NCI-H187 treated with DMSO at 0.1 percent for 48 hours (cell line): ENCODE data around the gene FGF7.
"Not testable (repeated sequence)": the region's sequence is repeated elsewhere in the genome, so short reads cannot be mapped to it uniquely, and the experiment has no call there.

Source experiments
- DNase-seq: peaks from one replicate; lab custom pipeline; 2025; lab: John Stamatoyannopoulos, UW

Gene FGF7

DNA sequence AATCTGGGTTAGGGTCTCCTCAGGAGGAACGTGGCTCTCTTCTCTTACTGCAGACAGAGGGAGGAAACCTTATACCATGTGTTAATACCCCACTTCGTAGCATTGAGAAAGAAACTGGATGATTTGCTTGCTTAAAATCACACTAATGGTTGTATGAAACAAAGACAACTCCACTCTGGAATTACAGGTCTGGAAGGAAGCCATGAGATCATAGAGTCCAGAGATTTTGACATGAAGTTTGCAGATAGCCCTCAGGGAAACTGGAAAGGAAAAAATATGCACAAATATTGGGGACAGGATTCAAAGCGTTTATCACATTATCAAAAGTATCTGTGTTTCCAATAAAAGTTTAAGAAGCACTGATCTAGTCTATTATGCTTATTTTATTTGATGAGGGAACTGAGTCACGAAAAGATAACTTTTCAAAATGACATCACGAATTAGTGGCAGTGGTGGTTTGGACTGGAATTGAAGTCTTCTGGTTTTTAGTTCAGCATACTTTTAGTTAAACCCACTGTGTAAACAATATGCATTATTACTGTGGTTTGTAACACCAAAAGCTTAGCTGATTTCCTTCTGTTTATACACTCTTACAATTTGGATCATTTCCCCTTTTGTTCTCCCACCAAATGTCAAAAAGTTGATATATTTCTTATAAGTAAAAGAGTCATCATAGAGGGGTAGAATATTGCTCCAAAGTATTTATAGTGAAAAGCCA lies 16.8 kb downstream of the FGF7 start:
- no peak for DNase-seq

GRCh38 chr15:49441356-49441755 lies 18.3 kb downstream of the FGF7 start:
- no peak for DNase-seq

DNA sequence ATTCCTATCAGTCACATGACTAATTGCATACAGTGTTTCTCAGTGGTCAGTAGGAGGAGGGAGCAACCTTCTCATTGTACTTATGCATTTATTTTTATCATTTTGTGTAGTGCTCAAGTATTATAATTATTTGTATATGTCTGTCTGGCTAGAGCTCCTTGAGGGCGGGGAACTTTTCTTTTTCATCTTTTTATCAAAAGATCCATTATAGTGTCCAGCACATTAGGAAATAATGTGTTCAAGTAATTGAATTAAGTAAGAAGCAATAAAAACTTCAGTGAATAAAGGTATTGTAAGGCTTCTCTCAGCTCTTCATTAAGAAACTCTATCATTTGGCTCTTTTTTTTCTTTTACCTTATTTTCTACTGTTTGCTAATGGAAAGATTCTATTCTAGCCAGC lies 18.8 kb downstream of the FGF7 start:
- DNase-seq, result no peak

DNA sequence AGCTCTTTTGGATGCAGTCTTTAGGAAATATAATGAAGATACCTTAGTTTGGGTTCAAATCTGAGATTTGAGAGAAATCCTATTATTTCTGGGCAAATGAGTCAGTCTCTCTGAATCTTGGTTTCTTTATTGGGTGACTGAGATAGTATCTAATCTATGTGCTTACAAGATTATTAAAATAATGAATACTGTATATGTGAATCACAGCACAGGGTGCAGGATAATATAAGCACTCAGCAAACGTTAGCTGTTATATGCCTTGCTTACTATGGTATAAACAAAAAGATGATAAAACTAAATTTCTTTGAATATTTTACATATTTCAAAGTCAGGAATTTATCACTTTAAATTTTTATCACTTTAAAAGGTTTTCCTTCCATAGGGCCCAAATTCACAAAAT lies 29.6 kb downstream of the FGF7 start:
- no peak for DNase-seq

GRCh38 chr15:49456166-49456565 lies 33.1 kb downstream of the FGF7 start:
- no peak for DNase-seq

GRCh38 chr15:49458145-49458544 lies 35.1 kb downstream of the FGF7 start:
- DNase-seq, result no peak

DNA sequence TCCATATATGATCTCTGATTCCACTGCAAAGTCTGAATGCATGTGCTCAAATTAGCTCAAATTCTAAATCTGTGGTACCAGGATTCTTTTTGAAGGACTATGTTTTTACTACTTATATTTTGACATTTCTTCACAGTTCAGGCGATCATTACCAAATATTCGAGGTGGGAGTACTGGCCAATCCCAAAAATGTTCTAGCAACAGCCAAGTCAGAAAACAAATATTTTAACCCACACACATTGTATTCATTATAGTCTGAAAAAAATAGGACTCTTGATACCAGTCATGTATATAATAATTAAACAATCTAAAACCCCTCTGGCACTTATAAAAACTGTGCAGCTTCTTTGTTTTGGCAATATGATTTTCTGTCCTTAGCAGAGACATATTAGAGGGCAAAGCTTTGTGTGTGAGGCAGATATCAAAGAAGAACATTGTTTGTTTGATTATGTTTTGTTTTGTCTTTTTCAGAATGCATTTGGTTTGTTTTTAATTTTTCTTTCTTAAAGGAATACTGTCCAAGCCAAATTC lies 37.4 kb downstream of the FGF7 start:
- DNase-seq, result no peak

GRCh38 chr15:49462232-49462844 lies 39.3 kb downstream of the FGF7 start:
- DNase-seq, result no peak

GRCh38 chr15:49464522-49464921 lies 41.5 kb downstream of the FGF7 start:
- no peak for DNase-seq

DNA sequence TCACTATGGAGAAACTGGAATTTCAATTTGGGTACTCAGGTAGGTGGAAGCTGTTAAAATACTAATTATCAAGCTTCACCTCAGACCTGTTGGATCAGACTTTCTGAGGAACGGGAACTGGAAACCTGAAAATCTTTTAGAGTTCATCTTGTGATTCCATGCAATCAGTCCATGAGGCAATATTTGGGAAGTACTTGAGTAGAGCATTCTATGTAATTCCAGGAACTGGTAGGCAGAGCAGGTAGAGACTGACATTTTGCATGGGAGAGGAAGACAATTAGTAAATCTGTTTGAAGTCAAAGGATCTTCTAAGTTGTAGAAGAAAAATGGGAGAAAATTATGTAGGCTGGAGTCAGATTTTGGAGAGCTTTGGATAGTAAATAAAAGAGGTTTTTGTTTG lies 43.1 kb downstream of the FGF7 start:
- DNase-seq, result no peak

- DNase-seq, result no peak
These were observed 44.9 kb downstream of the FGF7 start for GRCh38 chr15:49467746-49468480.

- DNase-seq, result no peak
These were observed 45.4 kb downstream of the FGF7 start for GRCh38 chr15:49468481-49468839.

DNA sequence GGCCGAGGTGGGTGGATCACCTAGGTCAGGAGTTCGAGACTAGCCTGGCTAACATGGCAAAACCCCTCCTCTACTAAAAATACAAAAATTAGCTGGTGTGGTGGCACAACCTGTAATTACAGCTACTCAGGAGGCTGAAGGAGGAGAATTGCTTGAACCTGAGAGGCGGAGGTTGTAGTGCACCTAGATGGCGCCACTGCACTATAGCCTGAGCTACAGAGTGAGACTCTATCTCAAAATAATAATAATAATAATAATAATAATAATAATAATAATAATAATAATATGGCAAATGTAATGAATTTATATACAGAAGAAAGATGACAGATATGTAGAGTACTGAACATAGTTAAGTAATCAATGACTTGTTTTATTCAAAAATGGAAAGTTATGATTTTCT lies 48.2 kb downstream of the FGF7 start:
- DNase-seq, result not testable (repeated sequence)

- no peak for DNase-seq
These were observed 48.7 kb downstream of the FGF7 start for GRCh38 chr15:49471733-49472132.

GRCh38 chr15:49472338-49472737 lies 49.3 kb downstream of the FGF7 start:
- no peak for DNase-seq

GRCh38 chr15:49473031-49473430 lies 50.0 kb downstream of the FGF7 start:
- DNase-seq, result no peak

DNA sequence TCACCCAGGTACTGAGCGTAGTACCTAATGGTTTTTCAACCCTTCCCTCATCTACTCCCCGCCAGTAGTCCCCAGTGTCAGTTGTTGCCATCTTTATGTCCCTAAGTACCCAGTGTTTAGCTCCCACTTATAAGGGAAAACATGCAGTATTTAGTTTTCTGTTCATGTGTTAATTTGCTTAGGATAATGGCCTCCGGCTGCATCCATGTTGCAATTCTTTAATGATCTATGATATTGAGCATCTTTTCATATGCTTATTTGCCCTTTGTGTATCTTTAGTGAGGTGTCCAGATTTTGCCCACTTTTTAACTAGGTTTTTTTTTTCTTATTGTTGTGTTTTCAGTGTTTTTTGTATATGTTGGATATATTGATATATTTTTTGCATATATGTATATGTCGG lies 55.0 kb downstream of the FGF7 start:
- not testable (repeated sequence) for DNase-seq

GRCh38 chr15:49478982-49479381 lies 55.9 kb downstream of the FGF7 start:
- DNase-seq, result not testable (repeated sequence)

DNA sequence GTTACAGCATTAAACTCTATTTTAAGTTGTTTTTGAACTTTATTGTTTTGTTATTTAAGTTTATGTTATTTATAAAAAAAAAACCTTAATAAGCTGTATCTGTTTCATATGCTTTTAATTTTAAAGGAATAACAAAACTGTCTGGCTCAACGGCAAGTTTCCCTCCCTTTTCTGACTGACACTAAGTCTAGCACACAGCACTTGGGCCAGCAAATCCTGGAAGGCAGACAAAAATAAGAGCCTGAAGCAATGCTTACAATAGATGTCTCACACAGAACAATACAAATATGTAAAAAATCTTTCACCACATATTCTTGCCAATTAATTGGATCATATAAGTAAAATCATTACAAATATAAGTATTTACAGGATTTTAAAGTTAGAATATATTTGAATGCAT lies 62.4 kb downstream of the FGF7 start:
- DNase-seq, result not testable (repeated sequence)

DNA sequence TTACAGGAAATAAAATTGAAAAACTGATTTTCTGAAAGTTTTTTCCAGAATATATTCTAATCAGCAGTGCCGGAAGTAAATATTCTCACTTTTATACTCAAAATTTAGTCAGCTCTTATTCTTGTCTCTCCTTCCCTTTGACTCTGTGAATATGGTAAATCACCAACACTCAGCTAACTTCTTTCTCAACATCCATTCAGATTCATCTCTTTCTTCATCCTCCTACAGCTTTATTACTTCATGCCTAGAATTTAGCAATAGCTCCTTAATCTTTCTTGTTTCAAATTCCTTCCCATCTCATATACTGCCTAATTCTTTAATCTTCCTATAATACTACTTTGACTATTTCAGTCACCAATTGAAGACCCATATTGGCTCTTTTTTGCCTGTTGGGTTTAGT lies 67.9 kb downstream of the FGF7 start:
- DNase-seq, result no peak

DNA sequence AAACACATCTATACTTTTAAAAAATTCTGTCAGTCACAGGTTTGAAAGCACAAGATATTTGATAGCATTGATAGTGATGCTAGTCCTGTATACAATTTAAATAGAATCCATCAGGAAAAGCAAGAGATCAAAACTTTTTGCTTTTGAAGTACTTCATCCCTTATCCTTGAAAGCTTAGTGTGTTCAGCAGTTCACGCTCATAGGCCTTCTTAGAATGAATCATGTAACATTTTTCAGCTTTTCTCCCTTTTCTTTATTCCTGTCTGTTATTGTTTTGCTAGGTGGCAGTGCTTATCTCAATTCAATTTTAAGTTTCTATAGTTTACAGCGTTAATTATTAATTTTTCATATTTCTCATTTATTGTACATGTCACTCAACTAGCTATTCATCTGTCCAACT lies 69.1 kb downstream of the FGF7 start:
- no peak for DNase-seq

DNA sequence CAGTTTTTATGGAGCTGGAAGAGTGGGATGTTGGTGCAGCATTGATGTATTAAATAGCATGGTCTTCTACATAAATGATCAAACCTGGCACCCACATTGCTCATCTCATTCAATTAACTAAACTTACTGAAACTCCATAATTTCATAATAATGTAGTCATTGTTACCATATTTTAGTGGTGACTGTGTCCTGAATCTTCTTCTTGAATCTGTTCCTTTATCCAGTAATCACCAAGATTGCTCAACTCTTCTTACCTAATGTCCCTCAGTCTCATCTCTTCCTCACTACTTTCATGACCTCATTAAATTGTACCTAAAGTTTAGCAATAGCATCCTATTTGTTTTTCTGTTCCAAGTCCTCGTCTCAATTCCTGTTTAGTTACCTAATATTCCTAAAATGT lies 69.8 kb downstream of the FGF7 start:
- no peak for DNase-seq

DNA sequence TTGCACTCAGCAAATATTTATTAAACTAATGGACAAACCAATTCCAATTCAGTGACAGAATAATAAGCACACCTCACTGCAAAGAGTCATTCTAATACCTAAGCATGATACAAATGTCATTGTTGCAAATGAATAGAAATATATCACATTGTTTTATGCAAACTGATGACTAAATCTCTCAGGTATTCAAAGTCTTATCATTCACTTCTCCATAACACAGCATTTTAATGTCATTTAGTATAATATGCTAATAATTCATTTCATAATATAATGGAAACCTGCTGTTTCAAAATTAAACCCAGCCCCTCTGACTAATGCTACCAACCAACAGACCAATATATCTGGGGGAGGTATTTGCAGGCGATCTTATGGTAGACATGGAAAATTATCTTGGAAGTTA lies 71.8 kb downstream of the FGF7 start:
- DNase-seq, result no peak
